Cardiac muscle cell (in vitro differentiated cells and primary cell): ENCODE results near the gene FAM131A. TPM values are rescaled to one million over a fixed set of nuclear protein-coding genes. Genes with fewer than 3 reads are reported as not detected.

Experiments used
- DNase-seq, 2 donors: peaks; one replicate each; pipeline versions ENCODE4 v3.0.0 to v3.0.0-alpha.2; 2010 to 2017; ENCODE audit warnings: low read depth in 1 of 2, low spot score in 1 of 2
- H3K27ac ChIP-seq: fragments of 200-600 bp; sonication (generic); 2 replicates; pipeline ENCODE4 v1.5.1; 2016
- H3K27me3 ChIP-seq: fragments of 200-600 bp; sonication (generic); 2 replicates; pipeline ENCODE4 v1.6.0; 2016; ENCODE audit warnings: control low read depth
- H3K36me3 ChIP-seq: fragments of 200-600 bp; sonication (generic); 2 replicates; pipeline ENCODE4 v1.5.1; 2016; ENCODE audit warnings: control low read depth
- H3K4me1 ChIP-seq: fragments of 200-600 bp; sonication (generic); 2 replicates; pipeline ENCODE4 v1.8.1; 2017; ENCODE audit warnings: low read depth, mild to moderate bottlenecking, mixed run types
- H3K4me3 ChIP-seq: fragments of 200-600 bp; sonication (generic); 2 replicates; pipeline ENCODE4 v1.5.1; 2016; ENCODE audit warnings: mild to moderate bottlenecking
- H3K9me3 ChIP-seq: fragments of 200-600 bp; sonication (generic); 2 replicates; pipeline ENCODE4 v1.5.1; 2017; ENCODE audit warnings: low read depth, mild to moderate bottlenecking, control low read depth
- CTCF ChIP-seq: IDR thresholded peaks from 2 replicates; pipeline ENCODE4 v1.5.1; 2012; ENCODE audit warnings: low read depth, mild to moderate bottlenecking, low read length
- polyA plus RNA-seq: library from polyadenylated mRNA; unstranded; fragments of >200 nt; fragmentation: Nextera tagmentation; extraction: Ambion mirVana; gene quantifications from 2 replicates; pipeline ENCODE4 v1.2.1, GENCODE V29; 2016
- total RNA-seq: library from RNA; depleted of rRNA; stranded (reverse); fragments of >200 nt; gene quantifications from 2 replicates; pipeline ENCODE4 v1.2.3, GENCODE V29; 2016

FAM131A gene
- total and polyA plus RNA-seq, 2 experiments from 2014 or later = 9.6 to 34.3 TPM

- Histone ChIP-seq H3K4me1 (peaks cover 5% of the 10 kb centered on the region), H3K27ac (no peak overlapping the region), H3K27me3 (peaks cover 5% of the 10 kb centered on the region), H3K9me3 (no peaks in the 10 kb centered on the region), H3K36me3 (no peaks in the 10 kb centered on the region), H3K4me3 (no peak overlapping the region)
- no peak for DNase-seq
- no peak for TF ChIP-seq CTCF
Measured at GRCh38 chr3:184375747-184376461, 38.5 kb downstream of the FAM131A start.

- no peak overlapping the region for H3K4me3 ChIP-seq
- H3K36me3 ChIP-seq = no peaks in the 10 kb centered on the region
- peaks cover 5% of the 10 kb centered on the region for H3K4me1 ChIP-seq
- no peaks in the 10 kb centered on the region for H3K9me3 ChIP-seq
- DNase-seq = no peak
- TF ChIP-seq CTCF = no peak
- H3K27ac ChIP-seq = no peak overlapping the region
- H3K27me3 ChIP-seq = peaks cover 14% of the 10 kb centered on the region
Measured at GRCh38 chr3:184377374-184377773, 40.0 kb downstream of the FAM131A start.

- Histone ChIP-seq H3K36me3 (no peaks in the 10 kb centered on the region), H3K4me3 (no peak within 1 kb of the TSS), H3K27me3 (peaks cover 14% of the 10 kb centered on the region), H3K9me3 (no peaks in the 10 kb centered on the region), H3K27ac (no peak within 1 kb of the TSS), H3K4me1 (peaks cover 5% of the 10 kb centered on the region)
- TF ChIP-seq CTCF = no peak
- DNase-seq = peak in 1 of 2 donors; percentile 53
Measured at GRCh38 chr3:184377882-184378445, 40.6 kb downstream of the FAM131A start, which contains the start of gene THPO. TSS of gene THPO (minus strand) at chr3:184378207. CDS start at chr3:184376259, 1,948 bp downstream.

GRCh38 chr3:184378651-184379357, 41.4 kb downstream of the FAM131A start:
- H3K4me1 ChIP-seq = peaks cover 5% of the 10 kb centered on the region
- H3K9me3 ChIP-seq = no peaks in the 10 kb centered on the region
- H3K4me3 ChIP-seq = no peak overlapping the region
- H3K27ac ChIP-seq = no peak overlapping the region
- no peaks in the 10 kb centered on the region for H3K36me3 ChIP-seq
- no peak for DNase-seq
- TF ChIP-seq CTCF = no peak
- peaks cover 14% of the 10 kb centered on the region for H3K27me3 ChIP-seq

GRCh38 chr3:184379358-184380184, 42.2 kb downstream of the FAM131A start, which contains the start of gene CHRD:
TSS of gene CHRD (plus strand) at chr3:184380054. CDS start at chr3:184380319, 265 bp downstream.
- H3K4me3 ChIP-seq = peak within 1 kb of the TSS; percentile 61
- peaks cover 14% of the 10 kb centered on the region for H3K27me3 ChIP-seq
- no peak within 1 kb of the TSS for H3K27ac ChIP-seq
- no peaks in the 10 kb centered on the region for H3K36me3 ChIP-seq
- H3K9me3 ChIP-seq = no peaks in the 10 kb centered on the region
- TF ChIP-seq CTCF = no peak
- H3K4me1 ChIP-seq = peaks cover 5% of the 10 kb centered on the region
- DNase-seq = peak in 1 of 2 donors; percentile 37
